CD14-positive monocyte (primary cell): ENCODE data around the gene SLFN13. TPM values are rescaled to one million over a fixed set of nuclear protein-coding genes. Genes with fewer than 3 reads are reported as not detected.

ENCODE experiments used
- DNase-seq, 3 donors: peaks; one replicate each; pipeline ENCODE4 v3.0.0-alpha.2; 2011 to 2022
- H2AFZ ChIP-seq: 2 replicates; pipeline ENCODE4 v1.6.0; 2012; ENCODE audit warnings: mild to moderate bottlenecking, low read depth, low read length, inconsistent platforms; ENCODE audit not compliant: insufficient read depth, poor library complexity, severe bottlenecking
- H3K27ac ChIP-seq, 2 donors: 1 replicate in 1 of 2; 2 replicates in 1 of 2; pipeline ENCODE4 v1.5.1; 2012 to 2013; ENCODE audit warnings: low read length in 2 of 2, control low read depth in 1 of 2, inconsistent platforms in 1 of 2, low read depth in 1 of 2, mild to moderate bottlenecking in 1 of 2
- H3K27me3 ChIP-seq, 2 donors: one replicate each; pipeline versions ENCODE4 v1.6.0 to v1.6.1; 2011 to 2013; ENCODE audit warnings: low read length in 2 of 2; ENCODE audit not compliant: control insufficient read depth in 2 of 2, insufficient read depth in 2 of 2
- H3K36me3 ChIP-seq, 2 donors: replicated peaks in 1 of 2; 1 replicate in 1 of 2; 2 replicates in 1 of 2; pipeline versions ENCODE4 v1.5.1 to v1.6.1; 2012 to 2013; ENCODE audit warnings: low read length in 2 of 2, control low read depth in 1 of 2, inconsistent platforms in 1 of 2, mild to moderate bottlenecking in 1 of 2; ENCODE audit not compliant: insufficient read depth in 2 of 2, control insufficient read depth in 1 of 2
- H3K4me1 ChIP-seq, 2 donors: 1 replicate in 1 of 2; 2 replicates in 1 of 2; pipeline versions ENCODE4 v1.5.1 to v1.6.1; 2012 to 2013; ENCODE audit warnings: low read length in 2 of 2, control low read depth in 1 of 2, inconsistent platforms in 1 of 2, mild to moderate bottlenecking in 1 of 2, moderate library complexity in 1 of 2; ENCODE audit not compliant: insufficient read depth in 2 of 2, control insufficient read depth in 1 of 2
- H3K4me2 ChIP-seq: replicated peaks from 2 replicates; pipeline ENCODE3; 2012; ENCODE audit warnings: low read length, moderate library complexity, mild to moderate bottlenecking; ENCODE audit not compliant: poor library complexity, severe bottlenecking; ENCODE audit errors: extremely low read depth
- H3K4me3 ChIP-seq, 3 experiments: fragments of 200-600 bp in 1 of 3; sonication (generic) in 1 of 3; replicated peaks in 1 of 3; 1 replicate in 2 of 3; 2 replicates in 1 of 3; pipeline ENCODE4 v1.5.1; 2011 to 2013; ENCODE audit warnings: low read length in 3 of 3, mild to moderate bottlenecking in 3 of 3, control low read depth in 2 of 3, low read depth in 2 of 3, inconsistent platforms in 1 of 3, moderate library complexity in 1 of 3
- H3K79me2 ChIP-seq: 2 replicates; pipeline ENCODE4 v1.6.0; 2012; ENCODE audit warnings: mild to moderate bottlenecking, control low read depth, inconsistent platforms, low read length, moderate library complexity; ENCODE audit not compliant: insufficient read depth
- H3K9ac ChIP-seq: 2 replicates; pipeline ENCODE4 v1.6.0; 2017; ENCODE audit warnings: low read length, mild to moderate bottlenecking; ENCODE audit not compliant: insufficient read depth, poor library complexity, severe bottlenecking
- H3K9me3 ChIP-seq, 2 donors: replicated peaks in 1 of 2; 1 replicate in 1 of 2; 2 replicates in 1 of 2; pipeline versions ENCODE4 v1.5.1 to v1.6.1; 2012 to 2013; ENCODE audit warnings: low read length in 2 of 2, control low read depth in 1 of 2; ENCODE audit not compliant: control insufficient read depth in 1 of 2, insufficient read depth in 1 of 2
- H4K20me1 ChIP-seq: 2 replicates; pipeline ENCODE4 v1.6.0; 2012; ENCODE audit warnings: mild to moderate bottlenecking, low read length, control low read depth, moderate library complexity; ENCODE audit not compliant: insufficient read depth
- H3K27ac Mint-ChIP-seq, 7 donors: one replicate each; pipeline ENCODE4 v1.8.0; 2020; ENCODE audit warnings: mild to moderate bottlenecking in 7 of 7, mixed read lengths in 7 of 7, moderate library complexity in 6 of 7, inconsistent platforms in 2 of 7
- H3K27me3 Mint-ChIP-seq, 3 donors: one replicate each; pipeline ENCODE4 v1.8.0; 2021 to 2022; ENCODE audit warnings: low read depth in 3 of 3, mild to moderate bottlenecking in 3 of 3, mixed read lengths in 3 of 3, moderate library complexity in 3 of 3, inconsistent platforms in 1 of 3
- H3K36me3 Mint-ChIP-seq, 2 donors: one replicate each; pipeline ENCODE4 v1.8.0; 2020; ENCODE audit warnings: mixed read lengths in 2 of 2, inconsistent platforms in 1 of 2, mild to moderate bottlenecking in 1 of 2
- H3K4me1 Mint-ChIP-seq: one replicate; pipeline ENCODE4 v1.8.0; 2020; ENCODE audit warnings: mild to moderate bottlenecking, mixed read lengths
- H3K4me3 Mint-ChIP-seq, 2 donors: one replicate each; pipeline ENCODE4 v1.8.0; 2020; ENCODE audit warnings: mild to moderate bottlenecking in 2 of 2, mixed read lengths in 2 of 2, moderate library complexity in 1 of 2
- H3K9me3 Mint-ChIP-seq, 7 donors: one replicate each; pipeline ENCODE4 v1.8.0; 2020 to 2022; ENCODE audit warnings: mixed read lengths in 7 of 7, mild to moderate bottlenecking in 6 of 7, moderate library complexity in 6 of 7, inconsistent platforms in 2 of 7
- CTCF ChIP-seq: fragments of 200-600 bp; IDR thresholded peaks from one replicate; pipeline ENCODE4 v1.8.0; 2022; ENCODE audit warnings: antibody characterized with exemption, mild to moderate bottlenecking
- WGBS: methylation state at CpG from one replicate; pipeline ENCODE4 v1.1.5; 2013; ENCODE audit warnings: missing lambda C conversion rate; ENCODE audit not compliant: insufficient coverage; 5-methylcytosine and 5-hydroxymethylcytosine counted together
- intact Hi-C, 2 donors: fragments of 100-400 bp; cut with micrococcal nuclease; formaldehyde crosslinking; loops; one replicate each; pipeline versions ENCODE4 v1.15.0 to v1.15.1; 2023
- polyA plus RNA-seq, 3 donors: library from polyadenylated mRNA; depleted of rRNA in 1 of 3; unstranded in 2 of 3; stranded (reverse) in 1 of 3; fragments of 300-500 nt in 2 of 3; fragments of >200 nt in 1 of 3; fragmentation: Illumina TruSeq in 2 of 3; gene quantifications; 1 replicate in 2 of 3; 2 replicates in 1 of 3; pipeline ENCODE4 v1.2.3, GENCODE V29; 2012 to 2021

Gene SLFN13
- polyA plus RNA-seq, 3 donors: 1.8 to 3.0 (median 2.7) TPM

GRCh38 chr17:35489944-35490343 is 41.4 kb upstream of the SLFN13 start:
- H3K4me1 ChIP-seq: peaks cover 17 to 34% of the 10 kb centered on the region in 2 donors
- TF ChIP-seq CTCF: no peak
- Mint-ChIP-seq H3K27ac (no peak overlapping the region), H3K4me3 (peak overlapping the region in 1 of 2 donors; percentile 96), H3K27me3 (peaks cover 79 to 90% (median 84%) of the 10 kb centered on the region in 3 donors), H3K36me3 (peaks cover 32 to 36% of the 10 kb centered on the region in 2 donors), H3K4me1 (peaks cover 39% of the 10 kb centered on the region), H3K9me3 (peaks cover 10 to 61% (median 44%) of the 10 kb centered on the region in 7 donors)
- no peaks in the 10 kb centered on the region for H4K20me1 ChIP-seq
- H3K9ac ChIP-seq: no peak overlapping the region
- peaks cover 21 to 57% of the 10 kb centered on the region in 2 donors for H3K9me3 ChIP-seq
- no peaks in the 10 kb centered on the region for H3K79me2 ChIP-seq
- WGBS: 3% methylated on average over 13 of the region's 18 CpGs
- H3K4me2 ChIP-seq: no peak overlapping the region
- peaks cover 73 to 89% of the 10 kb centered on the region in 2 donors for H3K27me3 ChIP-seq
- DNase-seq: no peak
- no peak overlapping the region for H3K4me3 ChIP-seq
- intact Hi-C loops: loop anchor here (5.0 to 10.0 kb wide), 2 partner anchors 43 to 1445 kb away; partner anchors contain the start of genes LHX1 (in 1 of the 2) and SLFN13 (in 1 of the 2)
- H3K36me3 ChIP-seq: no peaks in the 10 kb centered on the region
- H2AFZ ChIP-seq: no peak overlapping the region
- no peak overlapping the region for H3K27ac ChIP-seq

DNA sequence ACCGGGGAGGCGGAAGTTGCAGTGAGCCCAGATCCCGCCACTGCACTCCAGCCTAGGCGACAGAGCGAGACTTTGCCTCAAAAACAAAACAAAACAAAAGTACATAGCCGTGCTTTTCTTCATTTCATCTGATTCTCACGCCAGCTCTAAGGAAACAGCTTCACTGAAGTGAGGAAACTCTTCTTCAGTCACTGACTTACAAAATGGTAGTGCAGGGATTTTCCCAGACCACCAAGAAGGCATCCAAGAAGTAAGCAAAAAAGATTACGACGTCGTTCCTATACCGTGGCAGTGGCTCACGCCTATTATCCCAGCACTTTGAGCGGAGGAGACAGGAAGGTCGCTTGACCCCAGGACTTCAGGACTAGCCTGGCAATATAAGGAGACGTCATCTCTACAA is 40.4 kb upstream of the SLFN13 start:
- Histone ChIP-seq H3K4me2 (no peak overlapping the region), H3K27me3 (peaks cover 66 to 86% of the 10 kb centered on the region in 2 donors), H3K79me2 (no peaks in the 10 kb centered on the region), H4K20me1 (no peaks in the 10 kb centered on the region), H3K36me3 (no peaks in the 10 kb centered on the region), H2AFZ (no peak overlapping the region), H3K27ac (no peak overlapping the region), H3K4me3 (peak overlapping the region in 1 of 3 experiments; percentile 92), H3K9ac (no peak overlapping the region), H3K4me1 (peaks cover 17 to 34% of the 10 kb centered on the region in 2 donors), H3K9me3 (peaks cover 21 to 57% of the 10 kb centered on the region in 2 donors)
- Mint-ChIP-seq H3K4me1 (peaks cover 39% of the 10 kb centered on the region), H3K27me3 (peaks cover 82 to 91% (median 85%) of the 10 kb centered on the region in 3 donors), H3K27ac (peak overlapping the region in 1 of 7 donors; percentile 5), H3K36me3 (peaks cover 32 to 34% of the 10 kb centered on the region in 2 donors), H3K4me3 (peak overlapping the region; percentile 96), H3K9me3 (peaks cover 12 to 58% (median 46%) of the 10 kb centered on the region in 7 donors)
- no peak for TF ChIP-seq CTCF
- WGBS: 22% methylated on average over 13 of the region's 15 CpGs
- DNase-seq: peak in 1 of 3 donors; percentile 8
- intact Hi-C loops: loop anchor here in 1 of 2 donors (5.0 kb wide), 1 partner anchor 42 kb away; the partner anchor contains the start of gene SLFN13
